HL-60/S4 treated with retinoic acid at 250 ng/mL for 4 days and 3 days (cell line): ENCODE data around the gene ELK4.

Experiments used
- in situ Hi-C: fragments of 300-500 bp; cut with MboI; formaldehyde crosslinking; loops from 2 replicates; pipeline ENCODE4 v1.7.0; 2022; ENCODE audit warnings: low sequenced_read_pairs

ELK4 gene

GRCh38 chr1:205597691-205598314 lies 34.0 kb downstream of the ELK4 start:
- in situ Hi-C loops = no loop called here

GRCh38 chr1:205596876-205597275 lies 34.9 kb downstream of the ELK4 start:
- in situ Hi-C loops = no loop called here

GRCh38 chr1:205595861-205596260 lies 36.0 kb downstream of the ELK4 start:
- in situ Hi-C loops = no loop called here

GRCh38 chr1:205595435-205595834 lies 36.4 kb downstream of the ELK4 start:
- in situ Hi-C loops = no loop called here

- in situ Hi-C loops = no loop called here
Measured at GRCh38 chr1:205594846-205595245, 37.0 kb downstream of the ELK4 start.

- in situ Hi-C loops = no loop called here
Measured at GRCh38 chr1:205593967-205594366, 37.8 kb downstream of the ELK4 start.

- in situ Hi-C loops = no loop called here
Measured at GRCh38 chr1:205593532-205593931, 38.3 kb downstream of the ELK4 start.

GRCh38 chr1:205592443-205593003 lies 39.3 kb downstream of the ELK4 start:
- in situ Hi-C loops = no loop called here

- in situ Hi-C loops = no loop called here
Measured at GRCh38 chr1:205591522-205592351, 40.1 kb downstream of the ELK4 start.

GRCh38 chr1:205590777-205591513 lies 40.9 kb downstream of the ELK4 start:
- in situ Hi-C loops = no loop called here

GRCh38 chr1:205590457-205590768 lies 41.4 kb downstream of the ELK4 start:
- in situ Hi-C loops = no loop called here

- in situ Hi-C loops = no loop called here
Measured at GRCh38 chr1:205589618-205590456, 42.0 kb downstream of the ELK4 start.

GRCh38 chr1:205589046-205589445 lies 42.8 kb downstream of the ELK4 start:
- in situ Hi-C loops = no loop called here

- in situ Hi-C loops = no loop called here
Measured at GRCh38 chr1:205588636-205589035, 43.2 kb downstream of the ELK4 start.

GRCh38 chr1:205587581-205587980 lies 44.2 kb downstream of the ELK4 start:
- in situ Hi-C loops = no loop called here

- in situ Hi-C loops = no loop called here
Measured at GRCh38 chr1:205585835-205586785, 45.7 kb downstream of the ELK4 start.

- in situ Hi-C loops = no loop called here
Measured at GRCh38 chr1:205585169-205585834, 46.5 kb downstream of the ELK4 start.

GRCh38 chr1:205584732-205585131 lies 47.1 kb downstream of the ELK4 start:
- in situ Hi-C loops = no loop called here
